Measurements from ENCODE around the gene ZNF81.

DNA sequence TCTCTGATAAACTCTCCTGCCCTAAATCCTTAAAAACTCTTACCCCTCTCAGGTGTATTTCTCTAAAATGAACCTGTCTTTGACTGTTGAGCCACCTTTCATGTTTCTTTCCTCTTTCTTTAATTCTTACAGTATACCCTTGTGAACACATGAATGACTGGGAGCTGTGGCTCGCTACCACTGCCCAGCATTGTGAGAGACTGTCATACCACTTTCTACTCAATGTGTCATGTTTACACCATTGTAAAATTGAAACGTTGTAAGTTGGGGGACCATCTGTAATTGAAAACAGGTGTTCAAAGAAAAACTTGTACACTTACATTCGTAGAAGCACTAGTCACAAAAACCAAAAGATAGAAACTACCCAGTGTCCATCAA is 100.2 kb downstream of the ZNF81 start:
- TF ChIP-seq, protein P1, sequence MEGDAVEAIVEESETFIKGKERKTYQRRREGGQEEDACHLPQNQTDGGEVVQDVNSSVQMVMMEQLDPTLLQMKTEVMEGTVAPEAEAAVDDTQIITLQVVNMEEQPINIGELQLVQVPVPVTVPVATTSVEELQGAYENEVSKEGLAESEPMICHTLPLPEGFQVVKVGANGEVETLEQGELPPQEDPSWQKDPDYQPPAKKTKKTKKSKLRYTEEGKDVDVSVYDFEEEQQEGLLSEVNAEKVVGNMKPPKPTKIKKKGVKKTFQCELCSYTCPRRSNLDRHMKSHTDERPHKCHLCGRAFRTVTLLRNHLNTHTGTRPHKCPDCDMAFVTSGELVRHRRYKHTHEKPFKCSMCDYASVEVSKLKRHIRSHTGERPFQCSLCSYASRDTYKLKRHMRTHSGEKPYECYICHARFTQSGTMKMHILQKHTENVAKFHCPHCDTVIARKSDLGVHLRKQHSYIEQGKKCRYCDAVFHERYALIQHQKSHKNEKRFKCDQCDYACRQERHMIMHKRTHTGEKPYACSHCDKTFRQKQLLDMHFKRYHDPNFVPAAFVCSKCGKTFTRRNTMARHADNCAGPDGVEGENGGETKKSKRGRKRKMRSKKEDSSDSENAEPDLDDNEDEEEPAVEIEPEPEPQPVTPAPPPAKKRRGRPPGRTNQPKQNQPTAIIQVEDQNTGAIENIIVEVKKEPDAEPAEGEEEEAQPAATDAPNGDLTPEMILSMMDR (conservative IDR thresholded peaks at IDR 0.05 in 1 of 2, IDR thresholded peaks at IDR 0.05 in 1 of 2; ENCODE audit: low read depth in 1 of 2, low read length in 2 of 2), result no peak
- no peak for TF ChIP-seq EZH2 (IDR thresholded peaks at IDR 0.05; ENCODE audit: low read length, missing control alignments)

Measured in fibroblast of lung (primary cell).